Gastrocnemius medialis (tissue), 4 donors: ENCODE results near the gene PCDH18.

Experiments used
- POLR2A ChIP-seq, 2 donors: fragments of 450-650 bp; IDR thresholded peaks; one replicate each; pipeline ENCODE4 v1.6.1; 2017; ENCODE audit warnings: antibody characterized with exemption in 2 of 2, mild to moderate bottlenecking in 2 of 2, moderate library complexity in 2 of 2
- TF ChIP-seq, protein P1 (sequence below), 5 experiments: fragments of 450-650 bp in 3 of 5; fragments of 200-600 bp in 2 of 5; sonication (generic) in 2 of 5; IDR thresholded peaks in 4 of 5; conservative IDR thresholded peaks in 1 of 5; 1 replicate in 4 of 5; 2 replicates in 1 of 5; pipeline ENCODE4 v1.5.1; 2016 to 2019; ENCODE audit warnings: antibody characterized with exemption in 5 of 5, mild to moderate bottlenecking in 3 of 5, moderate library complexity in 3 of 5

DNA sequence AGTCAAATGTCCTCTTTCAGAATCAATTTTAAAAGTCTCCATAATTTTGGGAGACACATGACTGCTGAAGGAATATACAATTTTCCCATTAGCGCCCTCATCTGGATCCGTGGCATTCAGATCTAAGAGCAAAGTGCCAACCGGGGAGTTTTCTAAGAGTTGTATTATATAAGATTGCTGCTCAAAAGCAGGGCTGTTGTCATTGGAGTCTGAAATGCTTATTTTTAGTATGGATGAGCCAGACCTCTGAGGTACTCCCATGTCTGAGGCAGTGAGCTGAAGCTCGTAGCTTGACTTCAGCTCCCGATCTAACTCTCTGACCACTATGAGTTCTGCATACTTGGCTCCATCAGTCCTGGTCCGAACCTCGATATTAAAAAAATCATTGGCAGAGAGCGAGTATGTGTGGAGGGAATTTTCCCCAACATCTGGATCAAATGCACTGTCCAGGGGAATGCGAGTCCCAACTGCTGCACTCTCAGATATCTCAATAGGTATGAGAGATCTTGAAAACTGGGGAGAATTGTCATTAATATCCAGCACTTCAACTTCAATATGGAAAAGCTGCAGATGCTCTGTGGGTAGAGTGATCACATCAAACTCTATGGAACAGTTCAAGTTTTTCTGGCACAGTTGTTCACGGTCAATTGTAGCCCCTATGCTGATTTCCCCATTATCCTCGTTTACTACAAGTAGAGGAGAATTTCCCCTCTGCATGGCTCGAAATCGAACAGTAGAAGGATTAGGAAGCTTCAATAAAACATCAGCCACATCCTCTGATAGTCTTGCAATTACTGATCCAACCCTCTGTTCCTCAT lies 917 bp downstream of the PCDH18 start:
- TF ChIP-seq, protein P1, sequence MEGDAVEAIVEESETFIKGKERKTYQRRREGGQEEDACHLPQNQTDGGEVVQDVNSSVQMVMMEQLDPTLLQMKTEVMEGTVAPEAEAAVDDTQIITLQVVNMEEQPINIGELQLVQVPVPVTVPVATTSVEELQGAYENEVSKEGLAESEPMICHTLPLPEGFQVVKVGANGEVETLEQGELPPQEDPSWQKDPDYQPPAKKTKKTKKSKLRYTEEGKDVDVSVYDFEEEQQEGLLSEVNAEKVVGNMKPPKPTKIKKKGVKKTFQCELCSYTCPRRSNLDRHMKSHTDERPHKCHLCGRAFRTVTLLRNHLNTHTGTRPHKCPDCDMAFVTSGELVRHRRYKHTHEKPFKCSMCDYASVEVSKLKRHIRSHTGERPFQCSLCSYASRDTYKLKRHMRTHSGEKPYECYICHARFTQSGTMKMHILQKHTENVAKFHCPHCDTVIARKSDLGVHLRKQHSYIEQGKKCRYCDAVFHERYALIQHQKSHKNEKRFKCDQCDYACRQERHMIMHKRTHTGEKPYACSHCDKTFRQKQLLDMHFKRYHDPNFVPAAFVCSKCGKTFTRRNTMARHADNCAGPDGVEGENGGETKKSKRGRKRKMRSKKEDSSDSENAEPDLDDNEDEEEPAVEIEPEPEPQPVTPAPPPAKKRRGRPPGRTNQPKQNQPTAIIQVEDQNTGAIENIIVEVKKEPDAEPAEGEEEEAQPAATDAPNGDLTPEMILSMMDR (IDR thresholded peaks at IDR 0.05 in 4 of 5, conservative IDR thresholded peaks at IDR 0.05 in 1 of 5): no peak
- no peak for TF ChIP-seq POLR2A (IDR thresholded peaks at IDR 0.05)
